Small intestine (tissue), 7 donors: ENCODE data around the gene MFAP2. TPM values are rescaled to one million over a fixed set of nuclear protein-coding genes. Genes with fewer than 3 reads are reported as not detected.
"Not testable (repeated sequence)": the region's sequence is repeated elsewhere in the genome, so short reads cannot be mapped to it uniquely, and the experiment has no call there.

ENCODE experiments used
- DNase-seq, 2 donors: peaks; one replicate each; pipeline versions ENCODE4 v3.0.0 to v3.0.0-alpha.2; 2013
- FAIRE-seq: peaks from 2 replicates; lab custom pipeline; 2012; peaks lifted over from hg19 to GRCh38; lab: Jason Lieb, UNC
- H3K27ac ChIP-seq, 3 donors: one replicate each; pipeline ENCODE4 v1.5.1; 2013; ENCODE audit warnings: low read length in 2 of 3, mild to moderate bottlenecking in 2 of 3, control low read depth in 1 of 3, inconsistent platforms in 1 of 3, low read depth in 1 of 3, moderate library complexity in 1 of 3
- H3K27me3 ChIP-seq, 3 donors: one replicate each; pipeline ENCODE4 v1.6.1; 2013; ENCODE audit warnings: low read length in 3 of 3, inconsistent platforms in 1 of 3; ENCODE audit not compliant: control insufficient read depth in 3 of 3, insufficient read depth in 3 of 3
- H3K36me3 ChIP-seq, 3 donors: one replicate each; pipeline ENCODE4 v1.6.1; 2013; ENCODE audit warnings: low read length in 3 of 3, inconsistent platforms in 1 of 3, low read depth in 1 of 3, mild to moderate bottlenecking in 1 of 3, moderate library complexity in 1 of 3; ENCODE audit not compliant: control insufficient read depth in 3 of 3, insufficient read depth in 2 of 3
- H3K4me1 ChIP-seq, 3 donors: one replicate each; pipeline ENCODE4 v1.6.1; 2013; ENCODE audit warnings: low read length in 2 of 3, inconsistent platforms in 1 of 3, low read depth in 1 of 3, mild to moderate bottlenecking in 1 of 3, moderate library complexity in 1 of 3; ENCODE audit not compliant: control insufficient read depth in 3 of 3, insufficient read depth in 2 of 3
- H3K4me3 ChIP-seq, 3 donors: one replicate each; pipeline ENCODE4 v1.5.1; 2013; ENCODE audit warnings: low read length in 3 of 3, control low read depth in 1 of 3, inconsistent platforms in 1 of 3, low read depth in 1 of 3, mild to moderate bottlenecking in 1 of 3, moderate library complexity in 1 of 3
- H3K9me3 ChIP-seq, 2 donors: one replicate each; pipeline ENCODE4 v1.6.1; 2013; ENCODE audit warnings: low read depth in 1 of 2, low read length in 1 of 2; ENCODE audit not compliant: control insufficient read depth in 2 of 2, insufficient read depth in 1 of 2
- WGBS, 3 donors: extraction: QIAGEN DNeasy Blood & Tissue Kit; methylation state at CpG; one replicate each; pipeline ENCODE4 v1.1.7; 2013; 5-methylcytosine and 5-hydroxymethylcytosine counted together
- polyA plus RNA-seq, 4 donors: library from polyadenylated mRNA; stranded (reverse) in 3 of 4; unstranded in 1 of 4; fragments of 200-250 nt in 3 of 4; fragments of 120-200 nt in 1 of 4; gene quantifications; one replicate each; pipeline versions ENCODE4 v1.2.1 to v1.2.3, GENCODE V29; 2013
- donor health status: healthy with polysubstance abuse.
- donor health status: control.
- donor health status: control.
- donor health status: Bipolar disorder and iron deficiency.
- donor health status: healthy.

Gene MFAP2
- polyA plus RNA-seq, 4 donors = 2.4 to 125 (median 8.7) TPM; not detected in 1

GRCh38 chr1:16948282-16948891, 32.0 kb downstream of the MFAP2 start:
- FAIRE-seq, H3K4me3 ChIP-seq, H3K9me3 ChIP-seq, H3K27ac ChIP-seq, H3K4me1 ChIP-seq, H3K27me3 ChIP-seq: not testable (repeated sequence)
- H3K36me3 ChIP-seq = peaks cover 0 to 19% (median 0%) of the 10 kb centered on the region in 3 donors
- peak in 1 of 2 donors; percentile 74 for DNase-seq
- 38 to 78% (median 47%) methylated on average over 26 of the region's 26 CpGs for WGBS, 3 donors

GRCh38 chr1:16946646-16947045, 33.8 kb downstream of the MFAP2 start:
- no peak for FAIRE-seq
- Histone ChIP-seq H3K4me1 (no peaks in the 10 kb centered on the region), H3K9me3 (no peaks in the 10 kb centered on the region), H3K4me3 (no peak overlapping the region), H3K27me3 (no peaks in the 10 kb centered on the region), H3K27ac (no peak overlapping the region), H3K36me3 (peaks cover 0 to 19% (median 0%) of the 10 kb centered on the region in 3 donors)
- no peak for DNase-seq
- 90 to 96% (median 92%) methylated on average over 18 to 19 of the region's 19 CpGs for WGBS, 3 donors

- H3K4me3 ChIP-seq, FAIRE-seq, H3K9me3 ChIP-seq, H3K4me1 ChIP-seq, H3K27ac ChIP-seq, DNase-seq, H3K27me3 ChIP-seq: not testable (repeated sequence)
- 84 to 89% (median 89%) methylated on average over 8 to 13 of the region's 13 CpGs for WGBS, 3 donors
- H3K36me3 ChIP-seq = peaks cover 0 to 19% (median 0%) of the 10 kb centered on the region in 3 donors
Measured at GRCh38 chr1:16946185-16946584, 34.2 kb downstream of the MFAP2 start.

- not testable (repeated sequence) for H3K27ac ChIP-seq, H3K4me3 ChIP-seq, FAIRE-seq, H3K27me3 ChIP-seq, DNase-seq, H3K9me3 ChIP-seq, H3K4me1 ChIP-seq
- WGBS, 3 donors = 81 to 91% (median 87%) methylated on average over 1 to 9 of the region's 9 CpGs
- H3K36me3 ChIP-seq = peaks cover 0 to 19% (median 0%) of the 10 kb centered on the region in 3 donors
Measured at GRCh38 chr1:16945512-16945911, 34.9 kb downstream of the MFAP2 start.

GRCh38 chr1:16944038-16944437, 36.4 kb downstream of the MFAP2 start:
- Histone ChIP-seq H3K27me3 (no peaks in the 10 kb centered on the region), H3K4me3 (no peak overlapping the region), H3K9me3 (no peaks in the 10 kb centered on the region), H3K36me3 (peaks cover 0 to 19% (median 0%) of the 10 kb centered on the region in 3 donors), H3K4me1 (no peaks in the 10 kb centered on the region), H3K27ac (no peak overlapping the region)
- FAIRE-seq (no peak), DNase-seq (no peak)
- 93 to 95% (median 95%) methylated on average over 16 to 19 of the region's 19 CpGs for WGBS, 3 donors

GRCh38 chr1:16939386-16940180, 40.8 kb downstream of the MFAP2 start:
- not testable (repeated sequence) for H3K9me3 ChIP-seq, FAIRE-seq, H3K4me1 ChIP-seq, DNase-seq, H3K4me3 ChIP-seq, H3K27me3 ChIP-seq, H3K27ac ChIP-seq
- H3K36me3 ChIP-seq = peaks cover 0 to 20% (median 0%) of the 10 kb centered on the region in 3 donors
- 95 to 96% (median 95%) methylated on average over 31 to 32 of the region's 32 CpGs for WGBS, 3 donors

- no peaks in the 10 kb centered on the region for H3K27me3 ChIP-seq
- no peak overlapping the region for H3K4me3 ChIP-seq
- FAIRE-seq (no peak), DNase-seq (no peak)
- H3K27ac ChIP-seq = no peak overlapping the region
- 68 to 88% (median 79%) methylated on average over 46 to 51 of the region's 51 CpGs for whole genome bisulfite sequencing, 3 donors
- H3K36me3 ChIP-seq = peaks cover 0 to 17% (median 0%) of the 10 kb centered on the region in 3 donors
- no peaks in the 10 kb centered on the region for H3K9me3 ChIP-seq
- H3K4me1 ChIP-seq = no peaks in the 10 kb centered on the region
Measured at GRCh38 chr1:16938351-16939321, 41.8 kb downstream of the MFAP2 start.

GRCh38 chr1:16936580-16936979, 43.8 kb downstream of the MFAP2 start:
- not testable (repeated sequence) for H3K27ac ChIP-seq, H3K4me3 ChIP-seq, FAIRE-seq, DNase-seq, H3K4me1 ChIP-seq, H3K9me3 ChIP-seq, H3K27me3 ChIP-seq
- 87 to 93% (median 93%) methylated on average over 16 of the region's 16 CpGs for WGBS, 3 donors
- H3K36me3 ChIP-seq = peaks cover 0 to 20% (median 0%) of the 10 kb centered on the region in 3 donors
